HEK293 (cell line): ENCODE data around the gene MGAT4C.
A peak's percentile ranks its signal among the peaks of the same experiment; 100 is the strongest.

ENCODE experiments used
- CTCF ChIA-PET: fragments of 350-600 bp; formaldehyde crosslinking; extraction: SDS; loops from one replicate; lab custom pipeline; 2021; ENCODE audit warnings: antibody characterized with exemption; lab: Yijun Ruan, JAX
- POLR2A ChIA-PET: fragments of 300-600 bp; formaldehyde crosslinking; extraction: SDS; loops from one replicate; lab custom pipeline; 2020; ENCODE audit warnings: antibody characterized with exemption, inconsistent platforms; lab: Yijun Ruan, JAX
- H3K27ac ChIP-seq: fragments of 200-500 bp; sonication (Bioruptor generic); 2 replicates; pipeline ENCODE4 v1.5.1; 2014; ENCODE audit warnings: low read depth, low read length, control low read depth, inconsistent platforms; ENCODE audit errors: extremely low read depth
- H3K36me3 ChIP-seq, 2 experiments: fragments of 200-500 bp in 1 of 2; sonication (Bioruptor generic) in 1 of 2; 1 replicate in 1 of 2; 2 replicates in 1 of 2; pipeline ENCODE4 v1.5.1; 2014 to 2017; ENCODE audit warnings: inconsistent platforms in 2 of 2, low read length in 2 of 2; ENCODE audit not compliant: control insufficient read depth in 2 of 2, insufficient read depth in 1 of 2
- H3K4me1 ChIP-seq: fragments of 200-500 bp; sonication (Bioruptor generic); 2 replicates; pipeline ENCODE4 v1.5.1; 2014; ENCODE audit warnings: mild to moderate bottlenecking, low read length, inconsistent platforms; ENCODE audit not compliant: control insufficient read depth, insufficient read depth
- H3K4me3 ChIP-seq: 2 replicates; pipeline ENCODE4 v1.5.1; 2011; ENCODE audit warnings: low read depth, mild to moderate bottlenecking, control low read depth, low read length, moderate library complexity
- H3K9me3 ChIP-seq: fragments of 200-500 bp; sonication (Bioruptor generic); 2 replicates; pipeline ENCODE4 v1.5.1; 2014; ENCODE audit warnings: low read depth, low read length, inconsistent platforms; ENCODE audit not compliant: control insufficient read depth, insufficient read depth
- EGR2 ChIP-seq: fragments of 450-650 bp; formaldehyde crosslinking; IDR thresholded peaks from 2 replicates; pipeline ENCODE4 v1.5.1; 2016; ENCODE audit warnings: low read depth, missing biosample characterization, missing genetic modification characterization
- GLI2 ChIP-seq: fragments of 450-650 bp; formaldehyde crosslinking; IDR thresholded peaks from 2 replicates; pipeline ENCODE4; 2017; ENCODE audit warnings: missing biosample characterization, missing genetic modification characterization, low read depth, borderline replicate concordance
- KLF1 ChIP-seq: fragments of 450-650 bp; formaldehyde crosslinking; IDR thresholded peaks from 2 replicates; pipeline ENCODE4 v1.5.1; 2016; ENCODE audit warnings: missing biosample characterization, missing genetic modification characterization
- KLF7 ChIP-seq: fragments of 450-650 bp; formaldehyde crosslinking; IDR thresholded peaks from 2 replicates; pipeline ENCODE4 v1.5.1; 2016; ENCODE audit warnings: missing biosample characterization, missing genetic modification characterization, borderline replicate concordance
- PRDM4 ChIP-seq: fragments of 450-650 bp; formaldehyde crosslinking; IDR thresholded peaks from 2 replicates; pipeline ENCODE4 v1.5.1; 2017; ENCODE audit warnings: missing biosample characterization, missing genetic modification characterization
- SCRT2 ChIP-seq: fragments of 450-650 bp; formaldehyde crosslinking; IDR thresholded peaks from 2 replicates; pipeline ENCODE4 v1.5.1; 2016; ENCODE audit warnings: missing biosample characterization, missing genetic modification characterization
- TSHZ1 ChIP-seq: fragments of 450-650 bp; formaldehyde crosslinking; IDR thresholded peaks from 2 replicates; pipeline ENCODE4 v1.5.1; 2016; ENCODE audit warnings: missing biosample characterization, missing genetic modification characterization, borderline replicate concordance
- ZNF114 ChIP-seq: fragments of 450-650 bp; formaldehyde crosslinking; IDR thresholded peaks from 2 replicates; pipeline ENCODE4 v1.5.0; 2017; ENCODE audit warnings: missing biosample characterization, missing genetic modification characterization
- ZNF175 ChIP-seq: fragments of 450-650 bp; formaldehyde crosslinking; IDR thresholded peaks from 2 replicates; pipeline ENCODE4 v1.5.1; 2016; ENCODE audit warnings: missing biosample characterization, missing genetic modification characterization
- ZNF221 ChIP-seq: fragments of 450-650 bp; formaldehyde crosslinking; IDR thresholded peaks from 2 replicates; pipeline ENCODE4 v1.5.1; 2017; ENCODE audit warnings: missing biosample characterization, missing genetic modification characterization, borderline replicate concordance
- ZNF223 ChIP-seq: fragments of 450-650 bp; formaldehyde crosslinking; IDR thresholded peaks from 2 replicates; pipeline ENCODE4 v1.5.1; 2016; ENCODE audit warnings: missing biosample characterization, missing genetic modification characterization
- ZNF398 ChIP-seq: fragments of 450-650 bp; formaldehyde crosslinking; IDR thresholded peaks from 2 replicates; pipeline ENCODE4 v1.5.1; 2017; ENCODE audit warnings: missing biosample characterization, missing genetic modification characterization
- ZNF416 ChIP-seq: fragments of 450-650 bp; formaldehyde crosslinking; IDR thresholded peaks from 2 replicates; pipeline ENCODE4 v1.5.1; 2016; ENCODE audit warnings: missing biosample characterization, missing genetic modification characterization
- ZNF513 ChIP-seq: fragments of 450-650 bp; IDR thresholded peaks from 2 replicates; pipeline ENCODE4 v1.5.1; 2018; ENCODE audit warnings: missing biosample characterization, missing genetic modification characterization
- ZNF514 ChIP-seq: fragments of 450-650 bp; formaldehyde crosslinking; IDR thresholded peaks from 2 replicates; pipeline ENCODE4 v1.5.1; 2016; ENCODE audit warnings: missing biosample characterization, missing genetic modification characterization
- ZNF623 ChIP-seq: fragments of 450-650 bp; formaldehyde crosslinking; IDR thresholded peaks from 2 replicates; pipeline ENCODE4 v1.5.1; 2016; ENCODE audit warnings: missing biosample characterization, missing genetic modification characterization
- ZNF654 ChIP-seq: fragments of 450-650 bp; formaldehyde crosslinking; IDR thresholded peaks from 2 replicates; pipeline ENCODE4 v1.5.1; 2016; ENCODE audit warnings: low read depth, missing biosample characterization, missing genetic modification characterization

Gene MGAT4C

GRCh38 chr12:85955127-85955526 is 301.1 kb downstream of the MGAT4C start:
- Histone ChIP-seq H3K9me3 (no peaks in the 10 kb centered on the region), H3K36me3 (no peaks in the 10 kb centered on the region), H3K4me3 (no peak overlapping the region), H3K4me1 (no peaks in the 10 kb centered on the region), H3K27ac (no peak overlapping the region)
- ChIA-PET CTCF (interaction anchor here (0.7 to 0.9 kb wide), 2 partner anchors 32 to 765 kb away, joined by 3 to 4 read pairs; no protein-coding TSS in a partner anchor), POLR2A (no interaction called here)
- TF ChIP-seq KLF1 (tag by site-specific recombination) (no peak), ZNF654 (tag by site-specific recombination) (peak; percentile 29)

GRCh38 chr12:85951823-85952222 is 304.4 kb downstream of the MGAT4C start:
- Histone ChIP-seq H3K4me3 (no peak overlapping the region), H3K27ac (no peak overlapping the region), H3K4me1 (no peaks in the 10 kb centered on the region), H3K9me3 (no peaks in the 10 kb centered on the region), H3K36me3 (no peaks in the 10 kb centered on the region)
- TF ChIP-seq ZNF221 (tag by site-specific recombination) (no peak), SCRT2 (no peak), ZNF654 (tag by site-specific recombination) (peak; percentile 60), ZNF416 (no peak)
- POLR2A ChIA-PET, result no interaction called here
- CTCF ChIA-PET, result interaction anchor here (0.7 to 2.9 kb wide), 8 partner anchors 25 to 963 kb away, joined by 3 to 22 read pairs (median 3); no protein-coding TSS in a partner anchor

- ChIA-PET POLR2A (no interaction called here), CTCF (interaction anchor here (1.0 kb wide), 1 partner anchor 1074 kb away, joined by 3 read pairs; no protein-coding TSS in a partner anchor)
- no peak overlapping the region for H3K27ac ChIP-seq
- H3K4me3 ChIP-seq, result no peak overlapping the region
- H3K9me3 ChIP-seq, result no peaks in the 10 kb centered on the region
- no peak for TF ChIP-seq KLF1 (tag by site-specific recombination)
- TF ChIP-seq ZNF514 (tag by site-specific recombination), result no peak
- no peak for TF ChIP-seq KLF7
- no peak for TF ChIP-seq ZNF223 (tag by site-specific recombination)
- no peak for TF ChIP-seq GLI2 (tag by site-specific recombination)
- no peak for TF ChIP-seq ZNF398 (tag by site-specific recombination)
- TF ChIP-seq ZNF513 (tag by site-specific recombination), result no peak
- TF ChIP-seq ZNF623 (tag by site-specific recombination), result no peak
- no peak for TF ChIP-seq ZNF114 (tag by site-specific recombination)
- no peak for TF ChIP-seq ZNF175 (tag by site-specific recombination)
- no peaks in the 10 kb centered on the region for H3K4me1 ChIP-seq
- no peaks in the 10 kb centered on the region for H3K36me3 ChIP-seq
These were observed 306.9 kb downstream of the MGAT4C start for GRCh38 chr12:85949253-85949652.

- POLR2A ChIA-PET, result no interaction called here
- CTCF ChIA-PET, result interaction anchor here (0.6 to 1.2 kb wide), 2 partner anchors 25 to 507 kb away, joined by 3 read pairs; no protein-coding TSS in a partner anchor
- no peak overlapping the region for H3K4me3 ChIP-seq
- no peaks in the 10 kb centered on the region for H3K9me3 ChIP-seq
- H3K27ac ChIP-seq, result no peak overlapping the region
- no peaks in the 10 kb centered on the region for H3K36me3 ChIP-seq
- no peaks in the 10 kb centered on the region for H3K4me1 ChIP-seq
- TF ChIP-seq EGR2 (tag by site-specific recombination) (no peak), TSHZ1 (no peak), PRDM4 (tag by site-specific recombination) (no peak)
These were observed 307.9 kb downstream of the MGAT4C start for GRCh38 chr12:85948340-85948739.
